ENCODE data around the gene DOCK1. TPM values are rescaled to one million over a fixed set of nuclear protein-coding genes. Genes with fewer than 3 reads are reported as not detected.
A peak's percentile ranks its signal among the peaks of the same experiment; 100 is the strongest.

Gene DOCK1
- total RNA-seq, 1 donor from 2014 or later = 72.6 TPM

DNA sequence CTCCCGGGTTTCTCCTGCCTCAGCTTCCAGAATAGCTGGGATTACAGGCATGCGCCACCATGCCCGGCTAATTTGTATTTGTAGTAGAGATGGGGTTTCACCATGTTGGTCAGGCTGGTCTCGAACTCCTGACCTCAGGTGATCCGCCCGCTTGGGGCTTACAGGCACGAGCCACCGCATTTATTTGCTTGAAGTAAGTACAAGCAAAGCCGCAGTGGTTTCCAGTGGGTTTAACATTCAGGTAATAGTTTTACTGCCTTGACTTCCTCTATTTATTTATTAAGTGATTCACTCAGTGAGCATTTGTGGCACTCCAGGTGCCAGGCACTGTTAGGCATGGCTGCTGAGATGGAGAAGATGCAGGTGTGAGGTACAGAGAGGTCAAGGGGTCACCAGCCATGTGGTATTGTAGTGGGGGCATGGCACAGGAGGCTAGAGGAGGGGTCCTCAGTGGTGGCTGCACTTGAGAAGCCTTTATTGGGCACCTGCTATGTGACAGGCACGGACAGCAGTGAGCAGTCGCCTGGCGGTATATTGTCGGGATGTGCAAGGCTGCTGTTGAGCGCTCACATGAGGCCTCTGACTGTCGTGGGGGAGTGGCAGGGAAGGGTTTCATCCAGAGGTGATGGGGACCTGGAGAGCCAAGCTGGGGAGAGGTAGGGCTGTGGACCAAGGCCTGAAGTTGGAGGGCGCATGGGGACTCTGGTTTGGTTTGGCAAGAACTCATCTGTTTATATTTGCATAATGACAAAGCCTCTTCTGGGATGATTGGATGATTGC is 54.9 kb downstream of the DOCK1 start:
- Histone ChIP-seq H3F3A (ENCODE audit: low read depth) (no peaks in the 10 kb centered on the region), H3K9me3 (ENCODE audit: low read depth) (no peaks in the 10 kb centered on the region), H3K27ac (no peak overlapping the region), H3K4me1 (peaks cover 19% of the 10 kb centered on the region), H3K79me2 (ENCODE audit: low read depth) (peaks cover 95% of the 10 kb centered on the region), H3K4me3 (no peak overlapping the region), H3K9ac (no peak overlapping the region), H3K27me3 (no peaks in the 10 kb centered on the region), H4K20me1 (ENCODE audit: low read depth) (peaks cover 59% of the 10 kb centered on the region), H3K4me2 (no peak overlapping the region), H3K36me3 (no peaks in the 10 kb centered on the region), H2AFZ (replicated peaks) (no peak overlapping the region)
- no peak overlapping the region for H3K4me3 Mint-ChIP-seq
- DNase-seq (ENCODE audit: low spot score) = no peak
- TF ChIP-seq EZH2phosphoT487 (IDR thresholded peaks at IDR 0.05) (no peak), EZH2 (IDR thresholded peaks at IDR 0.05) (no peak)
- TF ChIP-seq, protein P1, sequence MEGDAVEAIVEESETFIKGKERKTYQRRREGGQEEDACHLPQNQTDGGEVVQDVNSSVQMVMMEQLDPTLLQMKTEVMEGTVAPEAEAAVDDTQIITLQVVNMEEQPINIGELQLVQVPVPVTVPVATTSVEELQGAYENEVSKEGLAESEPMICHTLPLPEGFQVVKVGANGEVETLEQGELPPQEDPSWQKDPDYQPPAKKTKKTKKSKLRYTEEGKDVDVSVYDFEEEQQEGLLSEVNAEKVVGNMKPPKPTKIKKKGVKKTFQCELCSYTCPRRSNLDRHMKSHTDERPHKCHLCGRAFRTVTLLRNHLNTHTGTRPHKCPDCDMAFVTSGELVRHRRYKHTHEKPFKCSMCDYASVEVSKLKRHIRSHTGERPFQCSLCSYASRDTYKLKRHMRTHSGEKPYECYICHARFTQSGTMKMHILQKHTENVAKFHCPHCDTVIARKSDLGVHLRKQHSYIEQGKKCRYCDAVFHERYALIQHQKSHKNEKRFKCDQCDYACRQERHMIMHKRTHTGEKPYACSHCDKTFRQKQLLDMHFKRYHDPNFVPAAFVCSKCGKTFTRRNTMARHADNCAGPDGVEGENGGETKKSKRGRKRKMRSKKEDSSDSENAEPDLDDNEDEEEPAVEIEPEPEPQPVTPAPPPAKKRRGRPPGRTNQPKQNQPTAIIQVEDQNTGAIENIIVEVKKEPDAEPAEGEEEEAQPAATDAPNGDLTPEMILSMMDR (IDR thresholded peaks at IDR 0.05) = no peak
- H3K9me3 Mint-ChIP-seq = no peaks in the 10 kb centered on the region
- no peaks in the 10 kb centered on the region for H3K27me3 Mint-ChIP-seq (ENCODE audit: insufficient read depth, low read depth)
- H3K4me1 Mint-ChIP-seq = peaks cover 24% of the 10 kb centered on the region
- H3K36me3 Mint-ChIP-seq = peaks cover 3% of the 10 kb centered on the region
- no peak overlapping the region for H3K27ac Mint-ChIP-seq

DNA sequence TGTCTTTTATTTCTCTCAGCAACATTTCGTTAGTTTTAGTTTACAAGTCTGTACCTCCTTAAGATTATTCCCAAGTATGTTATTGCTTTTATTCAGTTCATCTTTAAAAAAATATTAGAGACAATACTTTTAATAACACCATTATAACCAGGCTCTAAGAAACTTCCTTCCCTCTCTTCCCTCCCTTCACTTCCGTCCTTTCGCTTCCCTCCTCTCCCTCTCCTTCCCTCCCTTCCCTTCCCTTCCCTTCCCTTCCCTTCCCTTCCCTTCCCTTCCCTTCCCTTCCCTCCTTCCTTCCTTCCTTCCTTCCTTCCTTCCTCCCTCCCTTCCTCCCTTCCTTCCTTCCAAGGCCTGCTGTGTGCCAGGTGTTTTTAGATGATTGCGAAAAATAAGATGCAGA is 58.1 kb downstream of the DOCK1 start:
- H3K9me3 ChIP-seq (ENCODE audit: low read depth) = no peaks in the 10 kb centered on the region
- no peak overlapping the region for H3K27ac ChIP-seq
- no peak overlapping the region for H2AFZ ChIP-seq (replicated peaks)
- DNase-seq (ENCODE audit: low spot score) = no peak
- H3K9ac ChIP-seq = no peak overlapping the region
- H3K4me1 ChIP-seq = peaks cover 19% of the 10 kb centered on the region
- Mint-ChIP-seq H3K4me3 (no peak overlapping the region), H3K9me3 (peaks cover 2% of the 10 kb centered on the region), H3K27ac (no peak overlapping the region), H3K36me3 (peaks cover 13% of the 10 kb centered on the region), H3K27me3 (ENCODE audit: insufficient read depth, low read depth) (no peaks in the 10 kb centered on the region), H3K4me1 (peaks cover 15% of the 10 kb centered on the region)
- H3K4me3 ChIP-seq = no peak overlapping the region
- H3K36me3 ChIP-seq = no peaks in the 10 kb centered on the region
- no peaks in the 10 kb centered on the region for H3K27me3 ChIP-seq
- no peaks in the 10 kb centered on the region for H3F3A ChIP-seq (ENCODE audit: low read depth)
- H4K20me1 ChIP-seq (ENCODE audit: low read depth) = peaks cover 36% of the 10 kb centered on the region
- TF ChIP-seq EZH2phosphoT487 (IDR thresholded peaks at IDR 0.05) (no peak), EZH2 (IDR thresholded peaks at IDR 0.05) (no peak)
- TF ChIP-seq, protein P1 (IDR thresholded peaks at IDR 0.05) = no peak
- peak overlapping the region; percentile 9 for H3K4me2 ChIP-seq
- H3K79me2 ChIP-seq (ENCODE audit: low read depth) = peaks cover 97% of the 10 kb centered on the region

DNA sequence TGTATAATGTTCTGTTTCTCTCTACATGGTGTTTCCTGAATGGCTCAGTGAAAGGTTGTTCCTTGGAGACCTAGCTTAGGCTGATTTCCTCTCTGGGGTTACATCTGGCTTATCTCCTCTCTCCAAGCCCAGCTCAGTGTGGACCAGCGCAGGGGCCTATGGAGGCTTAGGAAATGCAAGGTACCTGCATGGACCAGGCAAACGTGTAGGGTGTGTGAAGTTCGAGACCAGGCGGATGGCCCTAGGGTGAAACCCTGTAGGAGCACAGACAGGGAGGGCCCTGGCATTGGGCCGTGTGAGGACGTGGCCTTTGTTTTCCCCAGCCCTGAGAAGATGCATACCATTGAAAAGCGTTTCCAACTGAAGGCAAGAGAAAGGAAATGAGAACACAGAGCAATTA is 59.0 kb downstream of the DOCK1 start:
- no peak overlapping the region for H3K4me2 ChIP-seq
- peaks cover 27% of the 10 kb centered on the region for H4K20me1 ChIP-seq (ENCODE audit: low read depth)
- H3K36me3 Mint-ChIP-seq = peaks cover 16% of the 10 kb centered on the region
- no peak overlapping the region for H3K9ac ChIP-seq
- no peaks in the 10 kb centered on the region for H3F3A ChIP-seq (ENCODE audit: low read depth)
- no peaks in the 10 kb centered on the region for H3K9me3 ChIP-seq (ENCODE audit: low read depth)
- no peaks in the 10 kb centered on the region for H3K36me3 ChIP-seq
- no peak overlapping the region for H3K27ac ChIP-seq
- H3K4me3 ChIP-seq = no peak overlapping the region
- no peak overlapping the region for H3K27ac Mint-ChIP-seq
- H3K27me3 Mint-ChIP-seq (ENCODE audit: insufficient read depth, low read depth) = no peaks in the 10 kb centered on the region
- H3K79me2 ChIP-seq (ENCODE audit: low read depth) = peaks cover 97% of the 10 kb centered on the region
- no peaks in the 10 kb centered on the region for H3K27me3 ChIP-seq
- H3K9me3 Mint-ChIP-seq = peaks cover 2% of the 10 kb centered on the region
- no peak overlapping the region for H3K4me3 Mint-ChIP-seq
- H3K4me1 Mint-ChIP-seq = peaks cover 10% of the 10 kb centered on the region
- no peak for DNase-seq (ENCODE audit: low spot score)
- H3K4me1 ChIP-seq = peaks cover 13% of the 10 kb centered on the region
- no peak overlapping the region for H2AFZ ChIP-seq (replicated peaks)
- TF ChIP-seq, protein P1 (IDR thresholded peaks at IDR 0.05) = no peak
- TF ChIP-seq EZH2phosphoT487 (IDR thresholded peaks at IDR 0.05) (no peak), EZH2 (IDR thresholded peaks at IDR 0.05) (no peak)
